ENCODE data around the gene CCDC92.

DNA sequence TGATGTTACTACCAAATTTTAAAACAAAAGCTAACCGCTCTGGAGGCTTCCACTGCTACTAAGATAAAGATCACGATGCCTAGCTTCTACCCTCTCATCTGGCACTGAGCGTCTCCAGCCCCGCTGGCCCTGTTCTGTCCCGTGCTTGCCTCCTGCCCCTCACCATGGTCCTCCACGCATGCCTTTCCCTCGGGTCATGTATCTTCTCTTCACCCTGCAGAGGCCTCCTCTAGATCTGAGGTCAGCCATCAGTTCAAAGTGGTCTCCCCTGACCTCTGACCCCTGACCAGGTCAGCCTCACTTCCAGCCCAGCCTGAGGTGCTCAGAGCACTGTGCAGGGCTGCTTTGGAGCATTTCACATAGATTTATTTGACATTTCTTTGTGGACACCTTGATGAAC lies 28.7 kb upstream of the CCDC92 start:
- TF ChIP-seq EZH2 (IDR thresholded peaks at IDR 0.05; ENCODE audit: borderline replicate concordance, insufficient read depth, low read depth, low read length, poor library complexity, severe bottlenecking) = no peak
- TF ChIP-seq, protein P1, sequence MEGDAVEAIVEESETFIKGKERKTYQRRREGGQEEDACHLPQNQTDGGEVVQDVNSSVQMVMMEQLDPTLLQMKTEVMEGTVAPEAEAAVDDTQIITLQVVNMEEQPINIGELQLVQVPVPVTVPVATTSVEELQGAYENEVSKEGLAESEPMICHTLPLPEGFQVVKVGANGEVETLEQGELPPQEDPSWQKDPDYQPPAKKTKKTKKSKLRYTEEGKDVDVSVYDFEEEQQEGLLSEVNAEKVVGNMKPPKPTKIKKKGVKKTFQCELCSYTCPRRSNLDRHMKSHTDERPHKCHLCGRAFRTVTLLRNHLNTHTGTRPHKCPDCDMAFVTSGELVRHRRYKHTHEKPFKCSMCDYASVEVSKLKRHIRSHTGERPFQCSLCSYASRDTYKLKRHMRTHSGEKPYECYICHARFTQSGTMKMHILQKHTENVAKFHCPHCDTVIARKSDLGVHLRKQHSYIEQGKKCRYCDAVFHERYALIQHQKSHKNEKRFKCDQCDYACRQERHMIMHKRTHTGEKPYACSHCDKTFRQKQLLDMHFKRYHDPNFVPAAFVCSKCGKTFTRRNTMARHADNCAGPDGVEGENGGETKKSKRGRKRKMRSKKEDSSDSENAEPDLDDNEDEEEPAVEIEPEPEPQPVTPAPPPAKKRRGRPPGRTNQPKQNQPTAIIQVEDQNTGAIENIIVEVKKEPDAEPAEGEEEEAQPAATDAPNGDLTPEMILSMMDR (IDR thresholded peaks at IDR 0.05) = no peak
